GM10266 (cell line): ENCODE measurements around the gene OR5M11.
"Not testable (repeated sequence)": the region's sequence is repeated elsewhere in the genome, so short reads cannot be mapped to it uniquely, and the experiment has no call there.

Experiments
- DNase-seq: peaks from one replicate; pipeline ENCODE4 v3.0.0; 2012; ENCODE audit errors: extremely low spot score
- TF ChIP-seq, protein P1 (sequence below): IDR thresholded peaks from 2 replicates; pipeline ENCODE4 v1.5.1; 2012; ENCODE audit warnings: mild to moderate bottlenecking, low read depth; ENCODE audit not compliant: control insufficient read depth, insufficient read depth; ENCODE audit errors: missing control alignments

Gene OR5M11

DNA sequence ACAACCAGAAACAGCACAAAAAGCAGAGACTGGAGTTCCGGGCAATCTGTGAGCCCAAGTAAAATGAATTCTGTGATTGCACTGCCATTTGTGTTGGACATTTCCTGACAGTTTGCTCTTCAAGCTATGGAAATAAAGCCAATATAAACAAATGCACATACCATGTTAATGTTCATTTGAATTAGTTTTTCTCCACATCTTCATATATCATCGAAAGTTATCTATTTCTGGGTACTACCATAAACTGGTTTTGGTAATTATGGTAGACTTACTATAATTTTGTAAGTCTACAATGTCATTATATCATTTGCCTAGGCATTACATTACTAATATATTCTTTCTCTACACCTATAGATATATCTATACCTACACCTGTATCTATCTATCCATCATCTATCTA lies at the start of gene OR5M11:
Gene OR5M11, minus strand, starts transcription at position 101 of the 400 bp plus-strand sequence. Its CDS starts 0 bp downstream, at position 101.
- TF ChIP-seq, protein P1, sequence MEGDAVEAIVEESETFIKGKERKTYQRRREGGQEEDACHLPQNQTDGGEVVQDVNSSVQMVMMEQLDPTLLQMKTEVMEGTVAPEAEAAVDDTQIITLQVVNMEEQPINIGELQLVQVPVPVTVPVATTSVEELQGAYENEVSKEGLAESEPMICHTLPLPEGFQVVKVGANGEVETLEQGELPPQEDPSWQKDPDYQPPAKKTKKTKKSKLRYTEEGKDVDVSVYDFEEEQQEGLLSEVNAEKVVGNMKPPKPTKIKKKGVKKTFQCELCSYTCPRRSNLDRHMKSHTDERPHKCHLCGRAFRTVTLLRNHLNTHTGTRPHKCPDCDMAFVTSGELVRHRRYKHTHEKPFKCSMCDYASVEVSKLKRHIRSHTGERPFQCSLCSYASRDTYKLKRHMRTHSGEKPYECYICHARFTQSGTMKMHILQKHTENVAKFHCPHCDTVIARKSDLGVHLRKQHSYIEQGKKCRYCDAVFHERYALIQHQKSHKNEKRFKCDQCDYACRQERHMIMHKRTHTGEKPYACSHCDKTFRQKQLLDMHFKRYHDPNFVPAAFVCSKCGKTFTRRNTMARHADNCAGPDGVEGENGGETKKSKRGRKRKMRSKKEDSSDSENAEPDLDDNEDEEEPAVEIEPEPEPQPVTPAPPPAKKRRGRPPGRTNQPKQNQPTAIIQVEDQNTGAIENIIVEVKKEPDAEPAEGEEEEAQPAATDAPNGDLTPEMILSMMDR: no peak

DNA sequence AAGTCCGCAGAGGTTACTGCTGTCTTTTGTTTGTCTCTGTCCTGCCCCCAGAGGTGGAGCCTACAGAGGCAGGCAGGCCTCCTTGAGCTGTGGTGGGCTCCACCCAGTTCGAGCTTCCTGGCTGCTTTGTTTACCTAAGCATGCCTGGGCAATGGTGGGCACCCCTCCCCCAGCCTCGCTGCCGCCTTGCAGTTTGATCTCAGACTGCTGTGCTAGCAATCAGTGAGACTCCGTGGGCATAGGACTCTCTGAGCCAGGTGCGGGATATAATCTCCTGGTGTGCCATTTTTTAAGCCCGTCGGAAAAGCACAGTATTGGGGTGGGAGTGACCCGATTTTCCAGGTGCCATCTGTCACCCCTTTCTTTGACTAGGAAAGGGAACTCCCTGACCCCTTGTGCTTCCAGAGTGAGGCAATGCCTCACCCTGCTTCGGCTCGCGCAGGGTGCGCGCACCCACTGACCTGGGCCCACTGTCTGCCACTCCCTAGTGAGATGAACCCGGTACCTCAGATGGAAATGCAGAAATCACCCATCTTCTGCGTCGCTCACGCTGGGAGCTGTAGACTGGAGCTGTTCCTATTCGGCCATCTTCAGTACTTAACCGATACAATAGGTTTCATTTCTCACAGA lies 49.1 kb upstream of the OR5M11 start:
- DNase-seq: not testable (repeated sequence)

More for the DNA sequence above, at the start of gene OR5M11:
- DNase-seq: no peak

DNA sequence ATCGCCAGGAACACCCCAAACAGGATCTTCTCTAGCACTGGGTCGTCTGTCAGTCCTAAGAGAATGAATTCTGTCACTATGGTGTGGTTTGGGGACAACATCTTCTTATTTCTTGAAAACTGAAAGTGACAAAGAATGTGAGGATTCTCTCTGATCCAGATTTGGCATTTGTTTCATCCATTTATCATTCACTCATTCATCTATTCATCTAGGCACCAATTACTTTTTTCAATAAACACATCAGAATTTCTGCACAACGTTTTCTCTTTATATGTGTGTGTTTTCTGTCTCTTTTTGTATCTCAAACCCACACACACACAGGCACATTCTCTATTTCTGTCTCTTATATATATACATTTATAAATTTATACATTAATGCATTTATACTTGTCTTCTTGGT lies 34.6 kb upstream of the OR5M11 start, which contains the start of gene OR5M10:
Gene OR5M10, minus strand, starts transcription at position 101 of the 400 bp plus-strand sequence. Its CDS starts 0 bp downstream, at position 101.
- TF ChIP-seq, protein P1: no peak
- DNase-seq: no peak

DNA sequence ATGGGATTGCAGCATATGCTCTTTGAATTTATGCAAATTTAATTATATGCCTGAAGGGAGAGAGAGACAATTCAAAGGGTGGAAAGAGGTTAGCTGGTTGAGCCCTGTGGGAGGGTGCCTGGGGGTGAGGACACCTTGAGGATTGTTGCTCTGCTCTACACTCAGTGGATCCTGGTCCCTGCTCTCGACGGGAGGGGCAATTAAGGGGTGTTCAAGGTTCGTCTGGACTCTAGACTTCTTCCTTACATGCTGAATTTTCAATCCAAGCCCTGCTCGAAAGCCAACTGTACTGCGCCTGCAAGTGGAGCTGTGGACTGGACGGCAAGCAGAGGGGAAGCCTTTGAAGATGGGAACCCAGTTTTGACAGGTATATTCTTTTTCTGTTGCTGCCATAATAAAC lies 15.5 kb upstream of the OR5M11 start:
- TF ChIP-seq, protein P1: no peak
- no peak for DNase-seq

DNA sequence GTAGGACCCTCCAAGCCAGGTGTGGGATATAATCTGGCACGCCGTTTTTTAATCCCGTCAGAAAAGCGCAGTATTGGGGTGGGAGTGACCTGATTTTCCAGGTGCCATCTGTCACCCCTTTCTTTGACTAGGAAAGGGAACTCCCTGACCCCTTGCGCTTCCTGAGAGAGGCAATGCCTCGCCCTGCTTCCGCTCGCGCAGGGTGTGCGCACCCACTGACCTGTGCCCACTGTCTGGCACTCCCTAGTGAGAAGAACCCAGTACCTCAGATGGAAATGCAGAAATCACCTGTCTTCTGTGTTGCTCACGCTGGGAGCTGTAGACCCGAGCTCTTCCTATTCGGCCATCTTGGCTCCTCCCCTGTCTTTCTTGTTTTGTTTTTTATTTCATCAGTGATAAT lies 11.6 kb upstream of the OR5M11 start:
- not testable (repeated sequence) for DNase-seq

DNA sequence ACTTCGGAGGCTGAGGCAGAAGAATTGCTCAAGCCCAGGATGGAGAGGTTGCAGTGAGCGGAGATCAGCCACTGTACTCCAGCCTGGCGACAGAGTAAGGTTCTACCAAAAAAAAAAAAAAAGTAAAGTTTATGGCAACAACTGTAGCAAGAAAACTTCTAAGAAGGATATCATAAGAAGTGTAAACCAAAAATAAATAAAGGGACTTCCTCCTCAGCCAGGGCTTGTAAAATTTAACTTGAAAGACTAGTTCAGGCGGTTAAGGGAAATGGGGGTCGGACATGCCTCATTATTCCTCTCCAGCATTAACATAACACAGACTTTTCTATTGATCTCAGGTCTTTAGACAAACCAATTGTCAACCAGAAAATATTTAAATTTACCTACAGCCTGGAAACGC lies 2.5 kb upstream of the OR5M11 start:
- DNase-seq: no peak
- TF ChIP-seq, protein P1: no peak

DNA sequence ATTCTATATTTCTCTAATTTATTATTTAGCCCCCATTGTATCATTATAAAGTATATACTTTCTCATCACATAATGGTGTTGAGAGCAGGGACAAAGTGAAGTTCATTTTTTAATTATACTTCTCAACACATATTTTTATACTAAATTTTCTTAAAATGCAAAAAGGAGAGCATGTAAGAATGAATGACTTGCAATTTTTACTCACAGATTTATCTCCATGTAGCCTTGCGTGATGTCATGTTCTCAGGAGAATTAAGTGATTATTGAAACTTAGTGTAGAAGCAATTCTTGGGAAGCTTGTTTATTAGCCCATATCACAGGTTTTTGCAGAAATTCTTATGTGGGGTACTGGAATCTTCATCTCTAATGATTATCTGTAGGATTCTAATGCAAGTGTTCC lies 682 bp upstream of the OR5M11 start:
- no peak for DNase-seq
- TF ChIP-seq, protein P1: no peak

DNA sequence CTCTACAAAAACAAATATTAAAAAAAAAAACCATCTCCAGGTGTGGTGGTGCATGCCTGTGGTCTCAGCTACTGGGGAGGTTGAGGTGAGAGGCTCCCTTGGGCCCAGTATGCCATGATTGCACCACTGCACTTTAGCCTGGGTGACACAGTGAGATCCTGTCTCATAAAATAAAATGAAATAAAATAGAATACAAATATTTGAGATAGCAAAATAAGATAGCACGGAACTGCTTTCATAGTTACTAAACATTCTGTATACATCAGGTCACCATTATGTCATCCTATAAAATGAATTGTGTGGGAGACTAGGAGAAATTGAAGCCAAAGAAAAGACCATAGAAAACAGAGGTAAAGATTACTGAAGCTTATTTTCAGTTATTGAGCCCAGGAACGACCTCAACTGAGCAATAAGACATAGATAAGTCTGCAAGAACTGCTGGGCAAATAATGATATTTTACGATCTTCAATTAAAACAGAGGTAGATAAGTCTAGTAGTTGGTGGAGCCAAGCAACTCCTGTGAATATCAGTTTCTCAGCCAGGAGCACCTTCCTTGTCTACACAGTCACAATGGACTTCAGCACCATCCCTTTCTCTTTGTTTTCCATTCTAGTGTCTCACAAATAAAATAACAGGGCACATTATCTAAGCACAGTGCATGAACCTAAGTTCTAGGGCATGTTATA lies 9.9 kb downstream of the OR5M11 start:
- TF ChIP-seq, protein P1: no peak
- DNase-seq: no peak
